Astrocyte of the spinal cord (primary cell): ENCODE data around the gene ADCY5.

ENCODE experiments used
- DNase-seq: peaks from one replicate; pipeline ENCODE4 v3.0.0; 2011; ENCODE audit warnings: low read depth, low spot score
- H3K4me3 ChIP-seq: 2 replicates; pipeline ENCODE4 v1.5.1; 2011; ENCODE audit warnings: low read depth, mild to moderate bottlenecking, low read length, moderate library complexity
- CTCF ChIP-seq: IDR thresholded peaks from 2 replicates; pipeline ENCODE4 v1.5.1; 2012; ENCODE audit warnings: low read depth, mild to moderate bottlenecking, low read length, inconsistent platforms
- in situ Hi-C: cut with HindIII; loops from 2 replicates; pipeline ENCODE4 v1.10.0; 2017; ENCODE audit warnings: low sequenced_read_pairs

The ADCY5 gene

GRCh38 chr3:123478314-123478713 lies 29.4 kb upstream of the ADCY5 start:
- no peak for DNase-seq
- TF ChIP-seq CTCF: no peak
- no peak overlapping the region for H3K4me3 ChIP-seq
- in situ Hi-C loops: no loop called here

GRCh38 chr3:123476967-123477750 lies 28.3 kb upstream of the ADCY5 start:
- H3K4me3 ChIP-seq: no peak overlapping the region
- TF ChIP-seq CTCF: no peak
- in situ Hi-C loops: no loop called here
- no peak for DNase-seq

- in situ Hi-C loops: no loop called here
- no peak for DNase-seq
- H3K4me3 ChIP-seq: no peak overlapping the region
- TF ChIP-seq CTCF: no peak
These were observed 26.9 kb upstream of the ADCY5 start for GRCh38 chr3:123475786-123476185.

- DNase-seq: no peak
- in situ Hi-C loops: no loop called here
- no peak overlapping the region for H3K4me3 ChIP-seq
- no peak for TF ChIP-seq CTCF
These were observed 22.2 kb upstream of the ADCY5 start for GRCh38 chr3:123471106-123471505.

GRCh38 chr3:123469323-123469995 lies 20.6 kb upstream of the ADCY5 start:
- TF ChIP-seq CTCF: no peak
- in situ Hi-C loops: no loop called here
- no peak for DNase-seq
- H3K4me3 ChIP-seq: no peak overlapping the region

GRCh38 chr3:123467046-123467445 lies 18.2 kb upstream of the ADCY5 start:
- TF ChIP-seq CTCF: no peak
- no peak overlapping the region for H3K4me3 ChIP-seq
- in situ Hi-C loops: no loop called here
- DNase-seq: no peak
